Stimulated activated CD4-positive, alpha-beta T cell treated with anti-CD3 and anti-CD28 coated beads, TNF-alpha, amount 100 ng/mL, for 48 hours (primary cell): ENCODE data around the gene KIAA0825.

ENCODE experiments used
- DNase-seq, 3 donors: peaks; one replicate each; pipeline ENCODE4 v3.0.0-alpha.2; 2020; ENCODE audit warnings: low read depth in 3 of 3

The KIAA0825 gene

DNA sequence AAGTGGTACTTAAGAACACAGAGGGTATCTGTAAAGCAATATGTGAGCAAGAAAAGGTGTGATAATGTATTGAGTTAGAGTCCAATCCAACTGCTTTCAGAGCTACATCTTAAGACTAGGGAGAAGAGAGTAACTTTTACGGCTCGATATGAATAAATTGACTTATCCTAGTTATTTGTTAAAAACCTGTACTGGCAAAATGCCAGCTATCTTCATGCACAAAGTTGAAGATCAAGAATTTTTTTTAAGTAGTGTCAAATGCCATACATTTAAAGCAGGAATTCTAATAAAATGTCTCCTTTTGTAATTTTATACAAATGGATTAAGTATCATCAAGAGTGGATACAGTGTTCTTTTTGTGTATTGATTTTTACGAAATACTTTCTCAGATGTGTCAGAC, 305.2 kb downstream of the KIAA0825 start:
- no peak for DNase-seq

GRCh38 chr5:94312298-94312697, 306.1 kb downstream of the KIAA0825 start:
- DNase-seq: no peak

DNA sequence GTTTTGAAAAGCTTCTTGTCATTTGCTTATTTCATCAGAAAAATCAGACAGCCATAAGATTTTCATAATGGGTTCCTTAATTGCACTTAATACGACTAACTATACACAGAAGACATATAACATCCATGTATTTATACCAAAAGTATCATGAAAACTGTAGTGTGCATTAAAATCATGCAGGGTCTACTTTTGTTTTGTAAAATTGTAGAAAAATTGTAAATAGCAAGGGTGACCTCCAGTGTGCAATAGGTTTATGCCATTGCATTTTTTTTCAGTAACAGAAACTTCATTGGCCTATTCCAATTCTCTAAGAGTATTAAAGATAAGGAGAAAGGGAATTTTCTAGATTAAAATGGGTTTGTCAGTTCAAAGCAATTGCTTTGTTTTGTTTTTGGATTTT, 307.6 kb downstream of the KIAA0825 start:
- no peak for DNase-seq

- no peak for DNase-seq
Observed at GRCh38 chr5:94309141-94309540, 309.3 kb downstream of the KIAA0825 start.

- DNase-seq: no peak
Observed at GRCh38 chr5:94308442-94308841, 310.0 kb downstream of the KIAA0825 start.

DNA sequence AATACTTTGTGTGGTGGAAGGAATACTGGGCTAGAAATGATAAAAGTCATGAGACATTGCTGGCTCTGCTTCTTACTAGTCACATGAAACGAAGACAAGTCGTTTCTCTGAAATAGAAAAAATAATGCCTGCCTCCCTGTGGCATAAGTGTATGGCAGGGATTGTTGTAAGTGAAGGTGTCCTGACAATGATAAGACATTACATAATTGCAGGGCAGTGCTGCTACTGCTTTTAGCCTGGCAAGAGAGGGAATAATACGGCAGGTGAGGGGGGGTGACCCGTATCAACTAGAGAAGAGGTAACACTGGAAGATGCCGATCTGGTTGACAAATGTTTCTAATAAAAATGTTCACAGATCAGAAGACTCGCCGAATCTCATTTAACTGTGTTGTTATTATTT, 314.3 kb downstream of the KIAA0825 start:
- DNase-seq: no peak

- DNase-seq: no peak
Observed at GRCh38 chr5:94288937-94289336, 329.5 kb downstream of the KIAA0825 start.

GRCh38 chr5:94285984-94286383, 332.4 kb downstream of the KIAA0825 start:
- DNase-seq: no peak

DNA sequence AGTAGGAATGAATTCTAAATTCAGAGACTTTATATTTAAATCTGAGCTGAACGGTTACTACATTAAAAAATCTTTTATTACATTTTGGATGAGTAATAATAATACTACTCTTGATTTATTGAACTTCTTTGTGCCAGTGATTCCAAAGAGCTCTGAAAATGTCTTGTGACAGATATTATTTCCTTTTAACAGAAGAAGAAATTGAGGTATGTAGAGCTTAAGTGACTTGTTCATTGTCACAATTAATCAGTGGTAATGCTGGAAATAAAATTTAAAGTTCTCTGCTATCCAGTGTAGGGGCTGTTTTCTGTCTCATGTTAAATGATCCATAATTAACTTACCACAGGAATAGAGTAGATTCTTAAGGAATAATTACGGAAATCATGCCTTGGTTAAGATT, 335.3 kb downstream of the KIAA0825 start:
- DNase-seq: no peak

GRCh38 chr5:94281236-94281801, 337.1 kb downstream of the KIAA0825 start:
- DNase-seq: no peak

DNA sequence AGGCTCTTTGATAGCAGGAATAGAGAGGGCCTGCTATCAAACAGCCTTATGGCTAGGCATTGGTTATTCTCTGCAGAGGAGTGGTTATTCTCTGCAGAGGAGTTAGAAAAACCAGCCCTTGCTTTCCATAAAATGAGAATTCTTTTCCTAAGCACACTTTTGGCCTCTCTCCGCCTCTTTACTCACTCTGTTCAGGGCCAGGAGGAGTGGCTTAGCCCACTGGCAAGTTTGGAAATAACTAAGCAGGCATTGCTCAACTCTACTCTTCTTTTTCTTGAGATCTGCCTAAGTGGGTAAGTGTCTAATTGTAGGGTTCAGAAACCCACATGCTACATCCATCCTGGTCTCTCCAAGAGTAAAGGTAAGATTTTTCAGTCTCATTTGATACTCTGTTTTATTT, 341.7 kb downstream of the KIAA0825 start:
- DNase-seq: no peak

DNA sequence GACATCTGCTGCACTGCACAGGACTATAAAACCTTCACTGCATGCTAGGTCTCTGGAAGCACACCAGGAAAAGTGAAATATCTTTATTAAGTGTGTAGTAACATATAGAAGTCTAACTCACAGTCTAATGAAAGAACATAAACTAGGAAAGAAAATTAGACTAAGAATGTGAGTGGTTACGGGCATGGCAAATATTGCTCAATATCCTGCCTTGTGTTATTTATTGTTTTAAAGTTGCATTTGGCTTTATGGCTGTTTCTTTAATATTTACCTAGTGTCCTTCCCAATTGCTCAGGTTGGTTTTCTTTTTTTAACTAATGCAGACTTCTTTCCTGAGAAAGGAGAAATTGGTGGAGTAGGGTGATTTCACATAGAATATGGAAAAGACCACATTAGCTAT, 342.4 kb downstream of the KIAA0825 start:
- DNase-seq: no peak

DNA sequence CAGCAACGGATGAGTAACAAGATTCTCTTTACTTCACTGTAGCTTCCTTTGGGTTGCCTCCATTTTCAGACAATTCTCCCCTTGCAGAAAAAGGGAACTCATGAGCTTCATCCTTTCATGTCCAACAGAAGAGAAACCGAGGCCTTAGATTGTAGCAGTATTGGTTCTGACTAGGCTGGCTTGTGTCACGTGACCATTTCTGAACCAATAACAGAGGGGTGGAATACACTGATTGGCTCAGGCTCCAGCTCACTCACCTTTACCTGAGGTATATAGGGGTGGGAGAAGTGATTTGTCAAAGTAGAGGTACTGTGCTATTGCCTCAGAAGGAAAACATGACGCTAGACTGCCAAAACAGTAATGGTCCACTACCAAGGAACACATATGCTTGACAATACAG, 343.7 kb downstream of the KIAA0825 start:
- no peak for DNase-seq

DNA sequence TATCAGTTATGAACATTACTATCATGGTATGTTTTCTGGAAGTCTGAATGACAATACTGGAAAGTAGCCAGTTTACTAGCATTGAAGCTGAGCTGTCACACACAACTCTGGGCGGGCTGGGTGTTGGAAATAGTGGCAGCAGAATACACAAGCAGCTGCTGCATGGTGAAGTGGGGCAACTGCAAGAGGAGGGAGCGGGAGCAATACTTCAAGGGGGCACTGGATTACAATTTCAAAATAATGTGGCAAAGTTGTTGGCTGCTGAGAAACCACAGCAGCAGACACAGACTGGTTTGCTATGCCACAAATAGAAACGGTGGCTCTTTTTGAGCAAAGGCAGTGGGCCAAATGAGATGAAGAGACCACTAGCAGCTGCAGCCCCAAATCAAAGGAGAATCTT, 350.2 kb downstream of the KIAA0825 start:
- DNase-seq: no peak

- DNase-seq: no peak
Observed at GRCh38 chr5:94267350-94267899, 351.0 kb downstream of the KIAA0825 start.

DNA sequence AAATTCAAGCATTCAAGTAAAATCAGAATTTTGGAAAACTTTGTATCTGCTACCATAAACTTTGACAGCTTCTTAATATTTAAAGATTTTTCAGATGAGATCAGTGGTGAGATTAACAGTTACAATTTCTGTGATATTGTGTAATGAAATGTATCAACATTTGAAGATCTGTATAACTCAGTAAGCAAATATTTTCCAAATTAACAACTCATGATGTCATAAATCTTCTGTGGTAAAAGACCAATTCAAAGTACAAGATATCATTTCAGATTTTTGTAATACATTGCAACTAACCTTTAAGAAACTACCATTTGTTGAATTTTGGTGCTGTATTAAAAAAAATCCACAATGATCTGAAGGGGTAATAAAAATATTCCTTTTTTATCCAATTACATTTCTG, 352.2 kb downstream of the KIAA0825 start:
- no peak for DNase-seq

GRCh38 chr5:94263068-94263467, 355.3 kb downstream of the KIAA0825 start:
- no peak for DNase-seq

DNA sequence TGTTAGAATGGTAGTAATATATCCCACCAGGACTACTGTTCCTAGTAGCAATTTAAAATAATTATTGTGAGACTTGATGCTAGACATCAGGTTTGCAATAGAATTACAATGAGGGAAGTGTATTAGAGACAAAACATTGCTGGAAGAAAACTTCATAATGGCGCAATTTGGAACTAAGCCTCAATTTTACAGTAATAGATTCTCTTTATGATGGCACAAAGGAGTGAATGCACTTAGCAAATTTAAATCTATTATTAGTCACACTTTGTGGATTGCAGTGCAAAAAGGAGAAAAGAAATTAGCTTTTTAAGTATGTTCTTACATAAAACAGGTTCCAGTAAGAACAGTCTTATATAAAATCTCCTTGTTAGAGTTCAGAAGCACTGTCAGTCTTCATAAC, 358.3 kb downstream of the KIAA0825 start:
- DNase-seq: no peak

- no peak for DNase-seq
Observed at GRCh38 chr5:94254214-94254613, 364.2 kb downstream of the KIAA0825 start.

DNA sequence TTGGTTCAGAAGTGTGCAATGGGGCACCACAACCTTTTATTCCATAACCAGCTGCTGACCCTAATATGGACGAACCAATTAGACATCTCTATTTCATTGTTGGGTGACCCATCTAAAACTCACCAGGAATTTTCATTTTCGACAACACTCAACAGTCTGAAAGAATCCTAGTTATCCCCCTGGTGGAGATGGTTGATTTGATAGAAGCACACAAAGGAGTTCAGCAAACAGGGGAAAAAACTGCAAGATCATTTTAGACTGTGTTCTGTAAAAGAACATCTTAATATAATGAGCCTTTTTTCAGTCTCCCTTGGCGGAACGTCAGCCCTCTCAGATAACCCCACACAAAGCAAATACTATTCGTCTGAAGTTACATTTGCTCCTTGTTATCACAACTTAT, 367.4 kb downstream of the KIAA0825 start:
- DNase-seq: no peak

GRCh38 chr5:94249430-94249829, 369.0 kb downstream of the KIAA0825 start:
- DNase-seq: no peak

- DNase-seq: no peak
Observed at GRCh38 chr5:94248175-94248875, 370.1 kb downstream of the KIAA0825 start.

- DNase-seq: no peak
Observed at GRCh38 chr5:94245608-94246007, 372.8 kb downstream of the KIAA0825 start.

DNA sequence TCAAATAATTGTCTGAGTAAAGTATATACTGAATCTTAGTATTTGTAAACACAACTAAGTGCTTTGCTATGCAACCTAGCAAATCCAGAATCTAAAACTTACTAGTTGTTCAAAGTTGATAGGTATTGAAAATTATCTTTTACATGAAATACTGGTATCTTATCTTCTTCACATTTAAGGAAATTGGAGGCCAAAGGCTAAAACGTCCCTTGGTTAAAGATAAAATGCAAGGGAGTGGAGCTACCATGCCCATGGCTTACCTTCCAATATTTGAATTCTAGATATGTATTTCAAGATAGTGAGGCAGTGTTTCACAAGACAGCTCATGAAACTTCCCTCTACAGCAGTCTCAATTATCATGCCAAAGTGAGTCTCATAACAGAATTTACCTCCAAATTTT, 373.5 kb downstream of the KIAA0825 start:
- DNase-seq: no peak
